Aorta (tissue), 5 donors: ENCODE results near the gene LPP. TPM values are rescaled to one million over a fixed set of nuclear protein-coding genes. Genes with fewer than 3 reads are reported as not detected.

Source experiments
- ATAC-seq: fragments of 200-7000 bp; cut with Tn5 transposase; one replicate; pipeline ENCODE4 v1.9.1; 2022; ENCODE audit warnings: moderate library complexity; ENCODE audit not compliant: low FRiP score
- DNase-seq, 2 donors: peaks; one replicate each; pipeline ENCODE4 v3.0.0-alpha.2; 2020
- H3K27ac ChIP-seq, 2 donors: one replicate each; pipeline ENCODE4 v1.5.1; 2013; ENCODE audit warnings: low read length in 2 of 2, mild to moderate bottlenecking in 2 of 2, moderate library complexity in 2 of 2, control low read depth in 1 of 2, inconsistent platforms in 1 of 2, low read depth in 1 of 2
- H3K27me3 ChIP-seq, 2 donors: one replicate each; pipeline ENCODE4 v1.6.1; 2013; ENCODE audit warnings: control low read depth in 1 of 2, low read length in 1 of 2, mild to moderate bottlenecking in 1 of 2, moderate library complexity in 1 of 2; ENCODE audit not compliant: insufficient read depth in 2 of 2, control insufficient read depth in 1 of 2
- H3K36me3 ChIP-seq, 2 donors: one replicate each; pipeline ENCODE4 v1.6.1; 2013; ENCODE audit warnings: control low read depth in 1 of 2, low read length in 1 of 2, mild to moderate bottlenecking in 1 of 2; ENCODE audit not compliant: insufficient read depth in 2 of 2, control insufficient read depth in 1 of 2
- H3K4me1 ChIP-seq, 2 donors: one replicate each; pipeline ENCODE4 v1.6.1; 2013; ENCODE audit warnings: low read length in 2 of 2, control low read depth in 1 of 2, mild to moderate bottlenecking in 1 of 2, moderate library complexity in 1 of 2; ENCODE audit not compliant: insufficient read depth in 2 of 2, control insufficient read depth in 1 of 2
- H3K4me3 ChIP-seq, 2 donors: one replicate each; pipeline ENCODE4 v1.5.1; 2013; ENCODE audit warnings: low read length in 2 of 2, control low read depth in 1 of 2, mild to moderate bottlenecking in 1 of 2
- H3K9me3 ChIP-seq: one replicate; pipeline ENCODE4 v1.6.1; 2013; ENCODE audit warnings: mild to moderate bottlenecking, low read length; ENCODE audit not compliant: control insufficient read depth
- WGBS, 2 donors: extraction: QIAGEN DNeasy Blood & Tissue Kit; methylation state at CpG; one replicate each; pipeline ENCODE4 v1.1.7; 2013; 5-methylcytosine and 5-hydroxymethylcytosine counted together
- intact Hi-C, 2 donors: fragments of 100-400 bp; cut with DNase I; formaldehyde crosslinking; loops; one replicate each; pipeline versions ENCODE4 v1.14.2 to v1.15.0; 2022
- polyA plus RNA-seq, 2 donors: library from polyadenylated mRNA; stranded (reverse); fragments of 200-250 nt; gene quantifications; one replicate each; pipeline ENCODE4 v1.2.3, GENCODE V29; 2013
- total RNA-seq, 2 donors: library from RNA; stranded (reverse); fragmentation: NEBNext Ultra II Directional; extraction: Animal tissue kit (Norgen Biotek cat#: 25700); gene quantifications; one replicate each; pipeline ENCODE4 v1.2.1, GENCODE V29; 2021
- donor health status: healthy with polysubstance abuse.
- donor health status: Bipolar disorder and iron deficiency.
- donor health status: DM: no; HTN: no; CAD: no.
- donor health status: DM: no; HTN: no; CAD: no.
- donor health status: DM: yes; HTN: yes; CAD: no.

Gene LPP
- total and polyA plus RNA-seq, 4 donors = 37.7 to 2,536 (median 527) TPM

DNA sequence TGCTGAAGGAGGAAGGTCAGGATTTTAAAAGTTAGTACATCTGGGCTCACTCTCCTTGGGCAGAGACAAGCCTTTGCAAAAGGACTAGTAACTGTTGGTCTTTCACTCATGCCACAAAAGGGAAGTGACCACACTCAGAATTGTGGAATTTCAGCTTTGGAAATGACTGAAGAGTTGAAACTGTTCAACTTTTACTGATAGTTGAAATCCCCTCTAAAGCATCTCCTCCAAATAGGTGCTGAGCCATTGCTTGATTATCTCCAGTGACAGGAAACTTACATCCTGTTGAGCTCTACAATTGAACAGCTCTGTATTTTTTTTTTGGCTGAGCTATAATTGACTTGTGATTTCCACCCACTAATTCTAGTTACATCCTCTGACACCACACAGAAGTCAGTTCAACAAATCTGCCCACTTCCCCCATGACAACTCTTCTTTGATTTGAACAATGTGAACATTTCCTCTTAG is 763.0 kb downstream of the LPP start:
- H3K4me3 ChIP-seq = no peak overlapping the region
- DNase-seq (no peak), ATAC-seq (no peak)
- H3K27me3 ChIP-seq = no peaks in the 10 kb centered on the region
- H3K36me3 ChIP-seq = no peaks in the 10 kb centered on the region
- H3K4me1 ChIP-seq = peaks cover 5% of the 10 kb centered on the region in 2 donors
- H3K9me3 ChIP-seq = no peaks in the 10 kb centered on the region
- intact Hi-C loops = no loop called here
- H3K27ac ChIP-seq = no peak overlapping the region

DNA sequence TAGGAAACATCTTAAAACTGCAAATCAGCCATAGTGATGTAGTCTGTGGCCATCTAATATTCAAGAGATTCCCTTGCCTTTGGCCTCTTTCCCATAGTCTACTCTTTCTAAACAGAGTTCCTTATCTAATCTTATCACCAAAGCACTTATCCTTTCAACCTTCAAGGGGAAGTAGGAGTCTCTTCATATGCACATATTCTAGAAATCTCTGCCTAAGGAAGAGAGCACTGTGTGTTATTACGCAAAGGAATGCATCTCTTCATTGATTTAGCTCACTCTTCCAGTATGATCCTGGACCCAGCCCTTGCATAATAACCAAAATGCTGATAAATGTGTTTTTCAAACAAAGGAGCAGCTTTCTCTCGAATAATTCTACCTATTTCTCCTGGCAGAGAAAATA is 764.1 kb downstream of the LPP start:
- Histone ChIP-seq H3K4me3 (no peak overlapping the region), H3K36me3 (no peaks in the 10 kb centered on the region), H3K4me1 (peaks cover 5% of the 10 kb centered on the region in 2 donors), H3K9me3 (no peaks in the 10 kb centered on the region), H3K27ac (no peak overlapping the region), H3K27me3 (no peaks in the 10 kb centered on the region)
- ATAC-seq (no peak), DNase-seq (no peak)
- intact Hi-C loops = no loop called here
- WGBS, 2 donors = 81 to 87% methylated on average over 2 of the region's 2 CpGs

DNA sequence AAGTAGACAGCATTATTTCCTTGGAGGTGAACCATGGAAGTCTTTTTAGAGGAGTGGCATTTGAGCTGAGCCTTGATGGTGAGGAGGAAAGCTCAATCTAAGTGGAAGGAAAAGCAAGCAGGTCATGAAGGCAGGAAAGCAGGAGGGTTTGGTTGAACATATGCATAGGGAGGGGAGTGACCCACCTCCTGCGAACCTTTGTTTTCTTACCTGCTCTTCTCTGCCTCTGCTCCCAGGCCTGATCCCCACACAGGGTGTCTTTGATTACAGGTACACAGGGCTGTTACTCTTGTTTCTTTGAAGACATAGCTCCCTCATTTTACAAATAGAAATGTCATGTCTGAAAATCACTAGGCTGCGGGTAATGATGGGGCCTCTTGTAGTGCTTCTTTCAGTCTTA is 769.7 kb downstream of the LPP start:
- Histone ChIP-seq H3K36me3 (no peaks in the 10 kb centered on the region), H3K4me1 (peaks cover 3 to 8% of the 10 kb centered on the region in 2 donors), H3K27ac (no peak overlapping the region), H3K4me3 (no peak overlapping the region), H3K27me3 (no peaks in the 10 kb centered on the region), H3K9me3 (no peaks in the 10 kb centered on the region)
- WGBS, 2 donors = 96 to 97% methylated on average over 2 of the region's 2 CpGs
- ATAC-seq = no peak
- no peak for DNase-seq
- intact Hi-C loops = no loop called here

DNA sequence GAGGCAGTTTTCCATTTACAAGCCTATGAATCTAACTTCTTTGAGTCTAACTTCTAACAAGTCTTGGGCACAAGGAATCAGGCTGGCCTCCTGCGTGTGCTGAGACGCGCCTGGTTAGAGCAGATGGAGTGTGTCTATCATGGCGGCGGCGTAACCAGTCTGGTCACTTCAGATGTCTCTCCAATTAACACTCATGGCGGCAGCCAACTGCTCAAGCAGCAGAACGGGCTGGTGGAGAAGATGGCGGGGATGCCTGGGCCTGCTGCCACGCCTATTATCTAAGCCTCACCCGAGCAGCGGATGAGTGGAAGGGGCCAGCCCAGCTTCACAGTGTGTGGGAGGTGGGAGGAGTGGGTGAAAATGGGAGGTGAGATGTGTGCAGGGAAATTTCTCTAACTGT is 771.4 kb downstream of the LPP start:
- Histone ChIP-seq H3K4me3 (no peak overlapping the region), H3K27me3 (no peaks in the 10 kb centered on the region), H3K9me3 (no peaks in the 10 kb centered on the region), H3K27ac (no peak overlapping the region), H3K4me1 (peaks cover 3 to 8% of the 10 kb centered on the region in 2 donors), H3K36me3 (no peaks in the 10 kb centered on the region)
- intact Hi-C loops = no loop called here
- WGBS, 2 donors = 98% methylated on average over 12 of the region's 12 CpGs
- ATAC-seq = no peak
- no peak for DNase-seq

DNA sequence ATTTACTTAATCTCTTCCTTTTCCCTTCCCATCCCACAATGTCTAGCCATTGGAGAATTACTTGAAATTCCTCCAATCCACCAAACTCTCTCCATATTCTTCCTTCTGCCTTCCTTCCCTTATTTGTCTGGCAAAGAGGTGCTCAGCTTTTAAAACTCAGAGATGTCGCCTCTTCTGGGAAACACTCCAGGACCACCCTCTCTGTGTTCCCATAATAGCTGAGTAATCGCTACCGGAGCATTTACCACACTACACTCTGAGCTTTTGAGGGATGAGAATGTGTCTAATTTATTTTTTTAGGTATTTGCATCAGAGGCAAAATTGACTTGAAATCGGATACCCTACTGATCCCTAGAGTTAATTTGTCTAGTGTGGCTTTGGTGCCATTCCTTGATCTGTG is 772.2 kb downstream of the LPP start:
- no peak for ATAC-seq
- 90% methylated on average over 4 of the region's 4 CpGs for WGBS, 2 donors
- intact Hi-C loops = no loop called here

DNA sequence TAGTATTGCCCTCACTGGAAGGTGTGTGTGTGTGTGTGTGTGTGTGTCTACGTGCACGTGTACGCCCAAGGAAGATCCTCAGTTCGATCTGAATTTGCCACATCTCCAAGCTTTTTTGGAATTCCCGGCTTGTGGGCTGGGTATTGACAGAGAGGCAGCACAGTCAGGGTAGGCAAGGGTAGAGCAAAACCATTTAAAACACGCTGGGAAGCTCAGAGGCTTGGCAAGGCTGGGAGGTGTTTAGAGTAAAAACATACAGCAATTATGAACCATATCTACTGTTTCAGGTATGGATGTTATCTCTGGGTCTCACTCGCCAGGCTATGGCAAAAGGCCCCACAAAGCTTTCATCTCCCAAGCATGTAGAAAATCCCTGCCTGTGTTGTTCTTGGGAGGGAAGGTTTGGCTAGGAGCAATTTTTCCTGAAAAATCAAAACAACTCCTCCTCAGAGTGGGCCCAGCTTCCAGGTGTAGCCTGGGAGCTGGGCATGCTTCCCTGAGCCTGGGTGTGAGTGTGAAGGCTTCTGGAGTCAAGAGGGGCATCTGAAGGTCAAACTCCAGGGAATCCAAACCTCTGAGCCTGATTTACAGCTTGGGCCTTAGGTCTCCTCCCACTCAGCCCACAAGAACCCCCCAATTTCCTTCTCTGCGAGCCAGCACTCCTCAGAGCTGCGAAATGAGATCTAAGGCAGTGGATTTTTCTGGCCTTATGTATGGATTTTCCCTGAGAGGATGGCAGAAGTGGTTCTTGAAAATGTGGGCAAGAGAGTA is 773.0 kb downstream of the LPP start:
- Histone ChIP-seq H3K4me1 (peaks cover 3 to 8% of the 10 kb centered on the region in 2 donors), H3K36me3 (no peaks in the 10 kb centered on the region), H3K27me3 (no peaks in the 10 kb centered on the region), H3K9me3 (no peaks in the 10 kb centered on the region), H3K27ac (peak overlapping the region in 1 of 2 donors; percentile 61), H3K4me3 (no peak overlapping the region)
- WGBS, 2 donors = 18% methylated on average over 9 of the region's 9 CpGs
- DNase-seq (no peak), ATAC-seq (peak; percentile 24)
- intact Hi-C loops = no loop called here

More for the DNA sequence above, 772.2 kb downstream of the LPP start:
- Histone ChIP-seq H3K27me3 (no peaks in the 10 kb centered on the region), H3K4me1 (peaks cover 3 to 8% of the 10 kb centered on the region in 2 donors), H3K36me3 (no peaks in the 10 kb centered on the region), H3K9me3 (no peaks in the 10 kb centered on the region), H3K27ac (no peak overlapping the region), H3K4me3 (no peak overlapping the region)
- no peak for DNase-seq

DNA sequence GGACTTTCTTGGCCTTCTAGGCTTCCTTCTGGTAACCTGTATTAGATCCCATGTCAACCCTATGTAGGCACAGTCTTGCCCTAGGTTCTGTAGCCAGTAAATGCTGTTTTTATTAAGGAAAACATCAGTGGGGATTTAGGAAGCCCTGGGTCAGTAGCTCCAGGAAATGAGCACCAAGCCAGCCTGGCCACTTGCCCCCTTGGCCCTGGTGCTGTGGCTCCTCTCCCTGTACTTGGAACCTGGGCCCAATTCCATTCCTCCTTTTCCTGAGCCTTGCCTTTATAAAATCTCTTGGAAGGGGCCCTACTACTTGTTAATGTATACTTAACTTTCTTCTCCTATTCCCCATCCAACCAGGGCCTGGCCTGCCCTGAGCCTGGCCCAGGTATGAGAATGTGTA is 774.0 kb downstream of the LPP start:
- DNase-seq (peak in 1 of 2 donors; percentile 60), ATAC-seq (no peak)
- intact Hi-C loops = no loop called here
- Histone ChIP-seq H3K4me1 (peaks cover 3 to 8% of the 10 kb centered on the region in 2 donors), H3K9me3 (no peaks in the 10 kb centered on the region), H3K36me3 (no peaks in the 10 kb centered on the region), H3K27ac (peak overlapping the region in 1 of 2 donors; percentile 18), H3K4me3 (no peak overlapping the region), H3K27me3 (no peaks in the 10 kb centered on the region)

DNA sequence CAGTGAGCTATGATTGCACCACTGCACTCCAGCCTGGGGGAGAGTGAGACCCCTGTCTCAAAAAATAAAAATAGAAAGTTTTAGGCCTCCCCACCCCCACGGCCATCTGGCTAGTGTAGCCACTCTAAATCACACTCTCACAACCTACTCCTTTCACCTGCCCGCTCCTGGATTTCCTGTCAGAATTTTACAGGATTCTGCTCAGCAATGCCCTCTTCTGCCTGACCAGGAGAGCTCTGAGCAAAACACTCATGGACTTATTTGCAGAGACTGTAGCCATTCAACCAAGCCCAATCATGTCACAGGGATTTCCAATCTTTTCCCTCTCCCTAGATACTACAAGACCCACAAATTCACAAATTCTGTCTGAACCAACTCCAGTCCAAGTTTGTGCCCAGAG is 775.2 kb downstream of the LPP start:
- no peak overlapping the region for H3K4me3 ChIP-seq
- no peaks in the 10 kb centered on the region for H3K36me3 ChIP-seq
- 91 to 96% methylated on average over 2 of the region's 2 CpGs for WGBS, 2 donors
- peaks cover 3 to 8% of the 10 kb centered on the region in 2 donors for H3K4me1 ChIP-seq
- no peak for DNase-seq
- H3K27me3 ChIP-seq = no peaks in the 10 kb centered on the region
- no peak overlapping the region for H3K27ac ChIP-seq
- intact Hi-C loops = no loop called here
- ATAC-seq = no peak
- H3K9me3 ChIP-seq = no peaks in the 10 kb centered on the region

DNA sequence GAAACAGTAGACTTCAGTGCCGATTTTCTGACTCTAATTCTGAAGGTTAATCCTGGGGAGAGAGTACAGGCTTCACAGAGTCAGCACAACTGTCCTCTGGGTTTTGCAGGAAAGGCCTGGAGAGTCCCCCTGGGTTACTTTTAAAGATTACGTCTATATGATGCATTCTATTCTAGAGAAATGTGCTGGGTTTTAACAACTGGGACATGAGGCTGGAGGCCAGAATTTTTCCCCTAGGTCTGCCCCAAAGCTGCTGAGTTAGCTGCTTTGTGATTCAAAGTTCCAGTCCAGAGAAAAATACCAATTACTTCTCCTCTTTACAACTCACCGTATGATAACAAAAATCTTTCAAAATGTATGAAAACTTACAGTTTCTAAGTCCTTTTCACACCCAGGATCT is 777.1 kb downstream of the LPP start:
- Histone ChIP-seq H3K4me3 (no peak overlapping the region), H3K9me3 (no peaks in the 10 kb centered on the region), H3K4me1 (peaks cover 3 to 6% of the 10 kb centered on the region in 2 donors), H3K36me3 (no peaks in the 10 kb centered on the region), H3K27me3 (no peaks in the 10 kb centered on the region), H3K27ac (no peak overlapping the region)
- intact Hi-C loops = no loop called here
- ATAC-seq (no peak), DNase-seq (no peak)
- 40 to 43% methylated on average over 3 of the region's 3 CpGs for WGBS, 2 donors
